ENCODE measurements around the gene PTPRT. TPM values are rescaled to one million over a fixed set of nuclear protein-coding genes. Genes with fewer than 3 reads are reported as not detected.

PTPRT gene
- total and polyA plus RNA-seq, 2 experiments from 2014 or later, result not detected

DNA sequence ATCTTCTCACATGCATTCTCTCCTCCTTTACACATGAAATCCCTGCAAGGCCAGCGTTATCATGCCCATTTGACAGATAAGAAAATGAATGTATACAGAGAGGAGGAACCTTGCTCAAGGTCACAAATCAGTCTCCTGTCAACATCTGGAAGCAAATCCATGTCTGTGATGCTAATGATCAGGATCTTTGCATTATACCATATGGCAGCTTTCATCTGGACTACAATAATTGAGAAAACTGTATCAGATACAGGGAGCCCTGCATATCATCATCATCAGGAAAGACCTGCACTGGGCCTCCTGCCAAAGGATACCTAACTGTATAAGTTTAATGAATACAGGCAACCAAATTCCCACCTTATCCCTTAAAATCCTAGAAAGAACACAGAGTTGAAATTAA is 213.7 kb downstream of the PTPRT start (continued):
- TF ChIP-seq, protein P1, sequence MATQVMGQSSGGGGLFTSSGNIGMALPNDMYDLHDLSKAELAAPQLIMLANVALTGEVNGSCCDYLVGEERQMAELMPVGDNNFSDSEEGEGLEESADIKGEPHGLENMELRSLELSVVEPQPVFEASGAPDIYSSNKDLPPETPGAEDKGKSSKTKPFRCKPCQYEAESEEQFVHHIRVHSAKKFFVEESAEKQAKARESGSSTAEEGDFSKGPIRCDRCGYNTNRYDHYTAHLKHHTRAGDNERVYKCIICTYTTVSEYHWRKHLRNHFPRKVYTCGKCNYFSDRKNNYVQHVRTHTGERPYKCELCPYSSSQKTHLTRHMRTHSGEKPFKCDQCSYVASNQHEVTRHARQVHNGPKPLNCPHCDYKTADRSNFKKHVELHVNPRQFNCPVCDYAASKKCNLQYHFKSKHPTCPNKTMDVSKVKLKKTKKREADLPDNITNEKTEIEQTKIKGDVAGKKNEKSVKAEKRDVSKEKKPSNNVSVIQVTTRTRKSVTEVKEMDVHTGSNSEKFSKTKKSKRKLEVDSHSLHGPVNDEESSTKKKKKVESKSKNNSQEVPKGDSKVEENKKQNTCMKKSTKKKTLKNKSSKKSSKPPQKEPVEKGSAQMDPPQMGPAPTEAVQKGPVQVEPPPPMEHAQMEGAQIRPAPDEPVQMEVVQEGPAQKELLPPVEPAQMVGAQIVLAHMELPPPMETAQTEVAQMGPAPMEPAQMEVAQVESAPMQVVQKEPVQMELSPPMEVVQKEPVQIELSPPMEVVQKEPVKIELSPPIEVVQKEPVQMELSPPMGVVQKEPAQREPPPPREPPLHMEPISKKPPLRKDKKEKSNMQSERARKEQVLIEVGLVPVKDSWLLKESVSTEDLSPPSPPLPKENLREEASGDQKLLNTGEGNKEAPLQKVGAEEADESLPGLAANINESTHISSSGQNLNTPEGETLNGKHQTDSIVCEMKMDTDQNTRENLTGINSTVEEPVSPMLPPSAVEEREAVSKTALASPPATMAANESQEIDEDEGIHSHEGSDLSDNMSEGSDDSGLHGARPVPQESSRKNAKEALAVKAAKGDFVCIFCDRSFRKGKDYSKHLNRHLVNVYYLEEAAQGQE (IDR thresholded peaks at IDR 0.05; ENCODE audit: unreplicated experiment), result no peak
- TF ChIP-seq NANOG (IDR thresholded peaks at IDR 0.05; ENCODE audit: borderline replicate concordance), result no peak

DNA sequence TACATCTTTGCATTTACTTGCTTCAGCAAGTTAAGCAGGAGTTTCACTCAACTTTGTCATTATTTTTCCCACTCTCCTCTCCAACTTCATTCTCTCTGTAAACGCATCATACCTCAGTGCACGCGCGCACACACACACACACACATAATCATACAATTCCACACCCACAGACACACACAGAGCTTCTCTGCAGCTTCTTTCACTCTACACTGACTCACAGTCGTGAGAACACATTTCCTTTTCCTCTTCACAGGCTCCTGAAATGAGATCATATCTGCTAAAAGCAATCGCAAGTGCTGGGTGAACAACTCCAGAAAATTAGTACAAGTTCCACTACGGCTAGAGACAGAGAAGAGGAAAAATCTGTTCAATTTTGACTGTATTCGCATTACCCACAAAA is 215.4 kb downstream of the PTPRT start:
- Histone ChIP-seq H3K27ac (ENCODE audit: low read depth) (no peak overlapping the region), H3K4me2 (no peak overlapping the region), H3K4me1 (ENCODE audit: insufficient read depth) (no peaks in the 10 kb centered on the region), H3K36me3 (ENCODE audit: insufficient read depth) (peaks cover 15% of the 10 kb centered on the region), H3F3A (replicated peaks; ENCODE audit: low read depth) (no peaks in the 10 kb centered on the region), H3K9me2 (ENCODE audit: insufficient read depth) (no peaks in the 10 kb centered on the region), H3K79me2 (replicated peaks; ENCODE audit: insufficient read depth) (no peaks in the 10 kb centered on the region), H3K27me3 (ENCODE audit: insufficient read depth) (no peaks in the 10 kb centered on the region), H4K20me1 (replicated peaks; ENCODE audit: insufficient read depth) (no peaks in the 10 kb centered on the region), H2AFZ (no peak overlapping the region), H3K4me3 (no peak overlapping the region)
- H3K36me3 Mint-ChIP-seq (ENCODE audit: low read depth), result peaks cover 21% of the 10 kb centered on the region
- DNase-seq (ENCODE audit: low spot score) (no peak), ATAC-seq (no peak)
- no peak overlapping the region for H3K27ac Mint-ChIP-seq
- no peaks in the 10 kb centered on the region for H3K4me1 Mint-ChIP-seq
- H3K27me3 Mint-ChIP-seq (ENCODE audit: insufficient read depth, low read depth, poor library complexity), result peaks cover 6% of the 10 kb centered on the region
- H3K9me3 Mint-ChIP-seq, result peaks cover 83% of the 10 kb centered on the region
- H3K4me3 Mint-ChIP-seq, result no peak overlapping the region
- TF ChIP-seq EZH2 (IDR thresholded peaks at IDR 0.05; ENCODE audit: low read depth, unreplicated experiment) (no peak), ZNF114 (CRISPR knock-in tag; IDR thresholded peaks at IDR 0.05) (no peak), STAT1 (IDR thresholded peaks at IDR 0.05; ENCODE audit: unreplicated experiment) (no peak), POLR2AphosphoS5 (IDR thresholded peaks at IDR 0.05; ENCODE audit: low read depth) (no peak), EZH2phosphoT487 (IDR thresholded peaks at IDR 0.05; ENCODE audit: unreplicated experiment) (no peak), JUNB (IDR thresholded peaks at IDR 0.05; ENCODE audit: unreplicated experiment) (no peak)
- TF ChIP-seq, protein P1 (IDR thresholded peaks at IDR 0.05; ENCODE audit: unreplicated experiment), result no peak
- TF ChIP-seq, protein P2, sequence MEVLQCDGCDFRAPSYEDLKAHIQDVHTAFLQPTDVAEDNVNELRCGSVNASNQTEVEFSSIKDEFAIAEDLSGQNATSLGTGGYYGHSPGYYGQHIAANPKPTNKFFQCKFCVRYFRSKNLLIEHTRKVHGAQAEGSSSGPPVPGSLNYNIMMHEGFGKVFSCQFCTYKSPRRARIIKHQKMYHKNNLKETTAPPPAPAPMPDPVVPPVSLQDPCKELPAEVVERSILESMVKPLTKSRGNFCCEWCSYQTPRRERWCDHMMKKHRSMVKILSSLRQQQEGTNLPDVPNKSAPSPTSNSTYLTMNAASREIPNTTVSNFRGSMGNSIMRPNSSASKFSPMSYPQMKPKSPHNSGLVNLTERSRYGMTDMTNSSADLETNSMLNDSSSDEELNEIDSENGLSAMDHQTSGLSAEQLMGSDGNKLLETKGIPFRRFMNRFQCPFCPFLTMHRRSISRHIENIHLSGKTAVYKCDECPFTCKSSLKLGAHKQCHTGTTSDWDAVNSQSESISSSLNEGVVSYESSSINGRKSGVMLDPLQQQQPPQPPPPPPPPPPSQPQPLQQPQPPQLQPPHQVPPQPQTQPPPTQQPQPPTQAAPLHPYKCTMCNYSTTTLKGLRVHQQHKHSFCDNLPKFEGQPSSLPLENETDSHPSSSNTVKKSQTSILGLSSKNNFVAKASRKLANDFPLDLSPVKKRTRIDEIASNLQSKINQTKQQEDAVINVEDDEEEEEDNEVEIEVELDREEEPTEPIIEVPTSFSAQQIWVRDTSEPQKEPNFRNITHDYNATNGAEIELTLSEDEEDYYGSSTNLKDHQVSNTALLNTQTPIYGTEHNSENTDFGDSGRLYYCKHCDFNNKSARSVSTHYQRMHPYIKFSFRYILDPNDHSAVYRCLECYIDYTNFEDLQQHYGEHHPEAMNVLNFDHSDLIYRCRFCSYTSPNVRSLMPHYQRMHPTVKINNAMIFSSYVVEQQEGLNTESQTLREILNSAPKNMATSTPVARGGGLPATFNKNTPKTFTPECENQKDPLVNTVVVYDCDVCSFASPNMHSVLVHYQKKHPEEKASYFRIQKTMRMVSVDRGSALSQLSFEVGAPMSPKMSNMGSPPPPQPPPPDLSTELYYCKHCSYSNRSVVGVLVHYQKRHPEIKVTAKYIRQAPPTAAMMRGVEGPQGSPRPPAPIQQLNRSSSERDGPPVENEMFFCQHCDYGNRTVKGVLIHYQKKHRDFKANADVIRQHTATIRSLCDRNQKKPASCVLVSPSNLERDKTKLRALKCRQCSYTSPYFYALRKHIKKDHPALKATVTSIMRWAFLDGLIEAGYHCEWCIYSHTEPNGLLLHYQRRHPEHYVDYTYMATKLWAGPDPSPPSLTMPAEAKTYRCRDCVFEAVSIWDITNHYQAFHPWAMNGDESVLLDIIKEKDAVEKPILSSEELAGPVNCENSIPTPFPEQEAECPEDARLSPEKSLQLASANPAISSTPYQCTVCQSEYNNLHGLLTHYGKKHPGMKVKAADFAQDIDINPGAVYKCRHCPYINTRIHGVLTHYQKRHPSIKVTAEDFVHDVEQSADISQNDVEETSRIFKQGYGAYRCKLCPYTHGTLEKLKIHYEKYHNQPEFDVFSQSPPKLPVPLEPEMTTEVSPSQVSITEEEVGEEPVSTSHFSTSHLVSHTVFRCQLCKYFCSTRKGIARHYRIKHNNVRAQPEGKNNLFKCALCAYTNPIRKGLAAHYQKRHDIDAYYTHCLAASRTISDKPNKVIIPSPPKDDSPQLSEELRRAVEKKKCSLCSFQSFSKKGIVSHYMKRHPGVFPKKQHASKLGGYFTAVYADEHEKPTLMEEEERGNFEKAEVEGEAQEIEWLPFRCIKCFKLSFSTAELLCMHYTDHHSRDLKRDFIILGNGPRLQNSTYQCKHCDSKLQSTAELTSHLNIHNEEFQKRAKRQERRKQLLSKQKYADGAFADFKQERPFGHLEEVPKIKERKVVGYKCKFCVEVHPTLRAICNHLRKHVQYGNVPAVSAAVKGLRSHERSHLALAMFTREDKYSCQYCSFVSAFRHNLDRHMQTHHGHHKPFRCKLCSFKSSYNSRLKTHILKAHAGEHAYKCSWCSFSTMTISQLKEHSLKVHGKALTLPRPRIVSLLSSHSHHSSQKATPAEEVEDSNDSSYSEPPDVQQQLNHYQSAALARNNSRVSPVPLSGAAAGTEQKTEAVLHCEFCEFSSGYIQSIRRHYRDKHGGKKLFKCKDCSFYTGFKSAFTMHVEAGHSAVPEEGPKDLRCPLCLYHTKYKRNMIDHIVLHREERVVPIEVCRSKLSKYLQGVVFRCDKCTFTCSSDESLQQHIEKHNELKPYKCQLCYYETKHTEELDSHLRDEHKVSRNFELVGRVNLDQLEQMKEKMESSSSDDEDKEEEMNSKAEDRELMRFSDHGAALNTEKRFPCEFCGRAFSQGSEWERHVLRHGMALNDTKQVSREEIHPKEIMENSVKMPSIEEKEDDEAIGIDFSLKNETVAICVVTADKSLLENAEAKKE (CRISPR knock-in tag; IDR thresholded peaks at IDR 0.05), result no peak
- TF ChIP-seq, protein P3, sequence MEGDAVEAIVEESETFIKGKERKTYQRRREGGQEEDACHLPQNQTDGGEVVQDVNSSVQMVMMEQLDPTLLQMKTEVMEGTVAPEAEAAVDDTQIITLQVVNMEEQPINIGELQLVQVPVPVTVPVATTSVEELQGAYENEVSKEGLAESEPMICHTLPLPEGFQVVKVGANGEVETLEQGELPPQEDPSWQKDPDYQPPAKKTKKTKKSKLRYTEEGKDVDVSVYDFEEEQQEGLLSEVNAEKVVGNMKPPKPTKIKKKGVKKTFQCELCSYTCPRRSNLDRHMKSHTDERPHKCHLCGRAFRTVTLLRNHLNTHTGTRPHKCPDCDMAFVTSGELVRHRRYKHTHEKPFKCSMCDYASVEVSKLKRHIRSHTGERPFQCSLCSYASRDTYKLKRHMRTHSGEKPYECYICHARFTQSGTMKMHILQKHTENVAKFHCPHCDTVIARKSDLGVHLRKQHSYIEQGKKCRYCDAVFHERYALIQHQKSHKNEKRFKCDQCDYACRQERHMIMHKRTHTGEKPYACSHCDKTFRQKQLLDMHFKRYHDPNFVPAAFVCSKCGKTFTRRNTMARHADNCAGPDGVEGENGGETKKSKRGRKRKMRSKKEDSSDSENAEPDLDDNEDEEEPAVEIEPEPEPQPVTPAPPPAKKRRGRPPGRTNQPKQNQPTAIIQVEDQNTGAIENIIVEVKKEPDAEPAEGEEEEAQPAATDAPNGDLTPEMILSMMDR (conservative IDR thresholded peaks at IDR 0.05; ENCODE audit: low read depth in 2 of 2), result no peak
